ENCODE data around the gene FAAH. TPM values are rescaled to one million over a fixed set of nuclear protein-coding genes. Genes with fewer than 3 reads are reported as not detected.

FAAH gene
- total and polyA plus RNA-seq, 2 of the 13 experiments (the other 11 are each of a cell fraction or from before 2014, with no cell fraction given): 5.4 to 11.0 TPM

DNA sequence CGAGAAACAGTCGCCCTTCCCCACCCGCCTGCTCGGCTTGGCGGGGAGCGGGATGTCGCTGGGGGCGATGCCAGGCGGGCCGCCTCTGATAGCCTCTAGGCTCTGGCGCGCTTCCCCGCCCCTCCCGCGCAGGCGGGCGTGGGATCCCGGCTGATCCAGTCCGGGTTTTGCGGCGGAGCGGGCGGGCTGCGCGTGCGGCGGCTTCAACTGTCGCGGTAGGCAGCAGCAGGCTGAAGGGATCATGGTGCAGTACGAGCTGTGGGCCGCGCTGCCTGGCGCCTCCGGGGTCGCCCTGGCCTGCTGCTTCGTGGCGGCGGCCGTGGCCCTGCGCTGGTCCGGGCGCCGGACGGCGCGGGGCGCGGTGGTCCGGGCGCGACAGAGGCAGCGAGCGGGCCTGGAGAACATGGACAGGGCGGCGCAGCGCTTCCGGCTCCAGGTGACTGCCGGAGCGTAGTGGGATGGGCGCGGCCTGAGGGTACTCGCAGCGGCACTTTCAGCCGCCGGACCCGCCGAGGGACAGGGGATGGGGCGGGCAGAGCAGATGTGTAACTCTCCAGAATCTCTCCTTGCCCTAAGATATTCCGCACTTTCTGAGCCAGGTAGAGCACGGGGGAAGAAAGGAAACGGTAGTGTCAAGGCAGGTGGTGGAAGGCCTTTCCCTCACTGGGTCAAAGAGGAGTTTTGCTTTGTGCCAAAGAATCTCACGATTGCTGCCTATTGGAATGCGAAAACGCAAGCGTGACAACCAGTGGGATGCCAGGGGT lies at the start of gene FAAH (continued):
- TF ChIP-seq, protein P1, sequence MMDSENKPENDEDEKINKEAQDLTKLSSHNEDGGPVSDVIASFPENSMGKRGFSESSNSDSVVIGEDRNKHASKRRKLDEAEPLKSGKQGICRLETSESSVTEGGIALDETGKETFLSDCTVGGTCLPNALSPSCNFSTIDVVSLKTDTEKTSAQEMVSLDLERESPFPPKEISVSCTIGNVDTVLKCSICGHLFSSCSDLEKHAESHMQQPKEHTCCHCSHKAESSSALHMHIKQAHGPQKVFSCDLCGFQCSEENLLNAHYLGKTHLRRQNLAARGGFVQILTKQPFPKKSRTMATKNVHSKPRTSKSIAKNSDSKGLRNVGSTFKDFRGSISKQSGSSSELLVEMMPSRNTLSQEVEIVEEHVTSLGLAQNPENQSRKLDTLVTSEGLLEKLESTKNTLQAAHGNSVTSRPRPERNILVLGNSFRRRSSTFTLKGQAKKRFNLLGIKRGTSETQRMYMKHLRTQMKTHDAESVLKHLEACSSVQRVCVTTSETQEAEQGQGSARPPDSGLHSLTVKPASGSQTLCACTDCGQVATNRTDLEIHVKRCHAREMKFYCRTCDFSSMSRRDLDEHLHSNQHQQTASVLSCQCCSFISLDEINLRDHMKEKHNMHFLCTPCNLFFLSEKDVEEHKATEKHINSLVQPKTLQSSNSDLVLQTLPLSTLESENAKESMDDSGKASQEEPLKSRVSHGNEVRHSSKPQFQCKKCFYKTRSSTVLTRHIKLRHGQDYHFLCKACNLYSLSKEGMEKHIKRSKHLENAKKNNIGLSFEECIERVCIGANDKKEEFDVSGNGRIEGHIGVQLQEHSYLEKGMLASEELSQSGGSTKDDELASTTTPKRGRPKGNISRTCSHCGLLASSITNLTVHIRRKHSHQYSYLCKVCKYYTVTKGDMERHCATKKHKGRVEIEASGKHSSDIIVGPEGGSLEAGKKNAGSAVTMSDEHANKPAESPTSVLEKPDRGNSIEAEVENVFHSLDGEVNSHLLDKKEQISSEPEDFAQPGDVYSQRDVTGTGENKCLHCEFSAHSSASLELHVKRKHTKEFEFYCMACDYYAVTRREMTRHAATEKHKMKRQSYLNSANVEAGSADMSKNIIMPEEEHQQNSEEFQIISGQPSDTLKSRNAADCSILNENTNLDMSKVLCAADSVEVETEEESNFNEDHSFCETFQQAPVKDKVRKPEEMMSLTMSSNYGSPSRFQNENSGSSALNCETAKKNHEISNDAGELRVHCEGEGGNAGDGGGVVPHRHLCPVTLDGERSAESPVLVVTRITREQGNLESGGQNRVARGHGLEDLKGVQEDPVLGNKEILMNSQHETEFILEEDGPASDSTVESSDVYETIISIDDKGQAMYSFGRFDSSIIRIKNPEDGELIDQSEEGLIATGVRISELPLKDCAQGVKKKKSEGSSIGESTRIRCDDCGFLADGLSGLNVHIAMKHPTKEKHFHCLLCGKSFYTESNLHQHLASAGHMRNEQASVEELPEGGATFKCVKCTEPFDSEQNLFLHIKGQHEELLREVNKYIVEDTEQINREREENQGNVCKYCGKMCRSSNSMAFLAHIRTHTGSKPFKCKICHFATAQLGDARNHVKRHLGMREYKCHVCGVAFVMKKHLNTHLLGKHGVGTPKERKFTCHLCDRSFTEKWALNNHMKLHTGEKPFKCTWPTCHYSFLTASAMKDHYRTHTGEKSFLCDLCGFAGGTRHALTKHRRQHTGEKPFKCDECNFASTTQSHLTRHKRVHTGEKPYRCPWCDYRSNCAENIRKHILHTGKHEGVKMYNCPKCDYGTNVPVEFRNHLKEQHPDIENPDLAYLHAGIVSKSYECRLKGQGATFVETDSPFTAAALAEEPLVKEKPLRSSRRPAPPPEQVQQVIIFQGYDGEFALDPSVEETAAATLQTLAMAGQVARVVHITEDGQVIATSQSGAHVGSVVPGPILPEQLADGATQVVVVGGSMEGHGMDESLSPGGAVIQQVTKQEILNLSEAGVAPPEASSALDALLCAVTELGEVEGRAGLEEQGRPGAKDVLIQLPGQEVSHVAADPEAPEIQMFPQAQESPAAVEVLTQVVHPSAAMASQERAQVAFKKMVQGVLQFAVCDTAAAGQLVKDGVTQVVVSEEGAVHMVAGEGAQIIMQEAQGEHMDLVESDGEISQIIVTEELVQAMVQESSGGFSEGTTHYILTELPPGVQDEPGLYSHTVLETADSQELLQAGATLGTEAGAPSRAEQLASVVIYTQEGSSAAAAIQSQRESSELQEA (CRISPR knock-in tag; IDR thresholded peaks at IDR 0.05; ENCODE audit: not compliant biosample characterization): peak; percentile 82
- TF ChIP-seq ZNF160 (CRISPR knock-in tag; IDR thresholded peaks at IDR 0.05): peak; percentile 82
- no peak for TF ChIP-seq KAT2B (IDR thresholded peaks at IDR 0.05; ENCODE audit: borderline replicate concordance, low read depth, low read length)
- peak; percentile 84 for TF ChIP-seq ZNF768 (CRISPR knock-in tag; IDR thresholded peaks at IDR 0.05)
- no peak for TF ChIP-seq CBX2 (IDR thresholded peaks at IDR 0.05; ENCODE audit: low read depth, low read length)
- TF ChIP-seq CBX2 (CRISPR knock-in tag; IDR thresholded peaks at IDR 0.05; ENCODE audit: low read depth): peak; percentile 41; the same call in 1 of the 2 replicates
- TF ChIP-seq TOE1 (CRISPR knock-in tag; IDR thresholded peaks at IDR 0.05): peak; percentile 8; the same call in 1 of the 2 replicates
- TF ChIP-seq ZSCAN12 (CRISPR knock-in tag; IDR thresholded peaks at IDR 0.05): peak; percentile 54; the same call in 1 of the 2 replicates
- TF ChIP-seq ZNF501 (CRISPR knock-in tag; IDR thresholded peaks at IDR 0.05): no peak; the same call in 1 of the 2 replicates
- TF ChIP-seq, protein P2, sequence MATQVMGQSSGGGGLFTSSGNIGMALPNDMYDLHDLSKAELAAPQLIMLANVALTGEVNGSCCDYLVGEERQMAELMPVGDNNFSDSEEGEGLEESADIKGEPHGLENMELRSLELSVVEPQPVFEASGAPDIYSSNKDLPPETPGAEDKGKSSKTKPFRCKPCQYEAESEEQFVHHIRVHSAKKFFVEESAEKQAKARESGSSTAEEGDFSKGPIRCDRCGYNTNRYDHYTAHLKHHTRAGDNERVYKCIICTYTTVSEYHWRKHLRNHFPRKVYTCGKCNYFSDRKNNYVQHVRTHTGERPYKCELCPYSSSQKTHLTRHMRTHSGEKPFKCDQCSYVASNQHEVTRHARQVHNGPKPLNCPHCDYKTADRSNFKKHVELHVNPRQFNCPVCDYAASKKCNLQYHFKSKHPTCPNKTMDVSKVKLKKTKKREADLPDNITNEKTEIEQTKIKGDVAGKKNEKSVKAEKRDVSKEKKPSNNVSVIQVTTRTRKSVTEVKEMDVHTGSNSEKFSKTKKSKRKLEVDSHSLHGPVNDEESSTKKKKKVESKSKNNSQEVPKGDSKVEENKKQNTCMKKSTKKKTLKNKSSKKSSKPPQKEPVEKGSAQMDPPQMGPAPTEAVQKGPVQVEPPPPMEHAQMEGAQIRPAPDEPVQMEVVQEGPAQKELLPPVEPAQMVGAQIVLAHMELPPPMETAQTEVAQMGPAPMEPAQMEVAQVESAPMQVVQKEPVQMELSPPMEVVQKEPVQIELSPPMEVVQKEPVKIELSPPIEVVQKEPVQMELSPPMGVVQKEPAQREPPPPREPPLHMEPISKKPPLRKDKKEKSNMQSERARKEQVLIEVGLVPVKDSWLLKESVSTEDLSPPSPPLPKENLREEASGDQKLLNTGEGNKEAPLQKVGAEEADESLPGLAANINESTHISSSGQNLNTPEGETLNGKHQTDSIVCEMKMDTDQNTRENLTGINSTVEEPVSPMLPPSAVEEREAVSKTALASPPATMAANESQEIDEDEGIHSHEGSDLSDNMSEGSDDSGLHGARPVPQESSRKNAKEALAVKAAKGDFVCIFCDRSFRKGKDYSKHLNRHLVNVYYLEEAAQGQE (IDR thresholded peaks at IDR 0.05; ENCODE audit: borderline replicate concordance in 1 of 2, low read depth in 1 of 2, low read length in 2 of 2): no peak
- peak; percentile 89 for TF ChIP-seq CCDC6 (CRISPR knock-in tag; IDR thresholded peaks at IDR 0.05)
- no peak for TF ChIP-seq NFE2L1 (CRISPR knock-in tag; IDR thresholded peaks at IDR 0.05; ENCODE audit: borderline replicate concordance)
- TF ChIP-seq ZBTB21 (CRISPR knock-in tag; IDR thresholded peaks at IDR 0.05): no peak
- TF ChIP-seq PAX8 (CRISPR knock-in tag; IDR thresholded peaks at IDR 0.05; ENCODE audit: borderline replicate concordance): peak; percentile 71; the same call in 1 of the 2 replicates
- TF ChIP-seq, protein P3, sequence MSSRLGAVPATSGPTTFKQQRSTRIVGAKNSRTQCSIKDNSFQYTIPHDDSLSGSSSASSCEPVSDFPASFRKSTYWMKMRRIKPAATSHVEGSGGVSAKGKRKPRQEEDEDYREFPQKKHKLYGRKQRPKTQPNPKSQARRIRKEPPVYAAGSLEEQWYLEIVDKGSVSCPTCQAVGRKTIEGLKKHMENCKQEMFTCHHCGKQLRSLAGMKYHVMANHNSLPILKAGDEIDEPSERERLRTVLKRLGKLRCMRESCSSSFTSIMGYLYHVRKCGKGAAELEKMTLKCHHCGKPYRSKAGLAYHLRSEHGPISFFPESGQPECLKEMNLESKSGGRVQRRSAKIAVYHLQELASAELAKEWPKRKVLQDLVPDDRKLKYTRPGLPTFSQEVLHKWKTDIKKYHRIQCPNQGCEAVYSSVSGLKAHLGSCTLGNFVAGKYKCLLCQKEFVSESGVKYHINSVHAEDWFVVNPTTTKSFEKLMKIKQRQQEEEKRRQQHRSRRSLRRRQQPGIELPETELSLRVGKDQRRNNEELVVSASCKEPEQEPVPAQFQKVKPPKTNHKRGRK (CRISPR knock-in tag; IDR thresholded peaks at IDR 0.05): no peak
